Smooth muscle cell (in vitro differentiated cells): ENCODE measurements around the gene VPS13C. TPM values are rescaled to one million over a fixed set of nuclear protein-coding genes. Genes with fewer than 3 reads are reported as not detected.
A peak's percentile ranks its signal among the peaks of the same experiment; 100 is the strongest.

Experiments used
- DNase-seq: peaks from one replicate; lab custom pipeline; 2025; ENCODE audit not compliant: unreplicated experiment; lab: John Stamatoyannopoulos, UW
- H2AFZ ChIP-seq: fragments of 200-600 bp; sonication (generic); 2 replicates; pipeline ENCODE4 v1.6.0; 2016; ENCODE audit warnings: antibody characterized with exemption, low read depth, mild to moderate bottlenecking
- H3F3A ChIP-seq: fragments of 200-600 bp; sonication (generic); 2 replicates; pipeline ENCODE4 v1.6.0; 2017; ENCODE audit warnings: antibody characterized with exemption, low read depth
- H3K27ac ChIP-seq: fragments of 200-600 bp; sonication (generic); 2 replicates; pipeline ENCODE4 v1.5.1; 2016; ENCODE audit warnings: low read depth, mild to moderate bottlenecking
- H3K27me3 ChIP-seq: fragments of 200-600 bp; sonication (generic); 2 replicates; pipeline ENCODE4 v1.6.1; 2016; ENCODE audit warnings: low read depth, mild to moderate bottlenecking
- H3K36me3 ChIP-seq: fragments of 200-600 bp; sonication (generic); 2 replicates; pipeline ENCODE4 v1.5.1; 2016; ENCODE audit warnings: low read depth
- H3K4me1 ChIP-seq: fragments of 200-600 bp; sonication (generic); 2 replicates; pipeline ENCODE4 v1.5.1; 2016; ENCODE audit warnings: low read depth
- H3K4me2 ChIP-seq: fragments of 200-600 bp; sonication (generic); 2 replicates; pipeline ENCODE4 v1.6.0; 2016; ENCODE audit warnings: mild to moderate bottlenecking
- H3K4me3 ChIP-seq: fragments of 200-600 bp; sonication (generic); 2 replicates; pipeline ENCODE4 v1.5.1; 2016; ENCODE audit warnings: mild to moderate bottlenecking
- H3K79me2 ChIP-seq: fragments of 200-600 bp; sonication (generic); 2 replicates; pipeline ENCODE4 v1.6.0; 2016; ENCODE audit warnings: low read depth, mild to moderate bottlenecking
- H3K9ac ChIP-seq: fragments of 200-600 bp; sonication (generic); 2 replicates; pipeline ENCODE4 v1.6.0; 2016; ENCODE audit warnings: low read depth
- H3K9me3 ChIP-seq: fragments of 200-600 bp; sonication (generic); replicated peaks from 2 replicates; pipeline ENCODE4 v1.5.1; 2016; ENCODE audit warnings: low read depth
- H4K20me1 ChIP-seq: fragments of 200-600 bp; sonication (generic); 2 replicates; pipeline ENCODE4 v1.6.0; 2016; ENCODE audit warnings: low read depth
- CTCF ChIP-seq: fragments of 200-600 bp; sonication (generic); IDR thresholded peaks from 2 replicates; pipeline ENCODE4 v1.5.1; 2017; ENCODE audit warnings: borderline replicate concordance, mild to moderate bottlenecking, antibody characterized with exemption; ENCODE audit not compliant: insufficient read depth, poor library complexity, severe bottlenecking
- WGBS: methylation state at CpG from one replicate; pipeline ENCODE4 v1.1.7; 2016; ENCODE audit warnings: low lambda C conversion rate; 5-methylcytosine and 5-hydroxymethylcytosine counted together
- polyA plus RNA-seq: library from polyadenylated mRNA; unstranded; fragments of >200 nt; fragmentation: Nextera tagmentation; extraction: Ambion mirVana; gene quantifications from 2 replicates; pipeline ENCODE4 v1.2.1, GENCODE V29; 2016
- total RNA-seq: library from RNA; depleted of rRNA; stranded (reverse); fragments of >200 nt; gene quantifications from 2 replicates; pipeline ENCODE4 v1.2.3, GENCODE V29; 2014

The VPS13C gene
- total and polyA plus RNA-seq, 2 experiments from 2014 or later, result 2.8 to 33.8 TPM

GRCh38 chr15:62104401-62104800 is 44.2 kb upstream of the VPS13C start:
- no peak overlapping the region for H3K27ac ChIP-seq
- DNase-seq, result no peak
- 74% methylated on average over 3 of the region's 3 CpGs for WGBS
- H2AFZ ChIP-seq, result no peak overlapping the region
- no peak for TF ChIP-seq CTCF
- no peaks in the 10 kb centered on the region for H3K79me2 ChIP-seq
- H3K36me3 ChIP-seq, result no peaks in the 10 kb centered on the region
- H3K4me2 ChIP-seq, result no peak overlapping the region
- H3K9me3 ChIP-seq, result no peaks in the 10 kb centered on the region
- peaks cover 5% of the 10 kb centered on the region for H3K4me1 ChIP-seq
- H3K9ac ChIP-seq, result no peak overlapping the region
- no peaks in the 10 kb centered on the region for H3K27me3 ChIP-seq
- no peaks in the 10 kb centered on the region for H4K20me1 ChIP-seq
- H3K4me3 ChIP-seq, result no peak overlapping the region
- H3F3A ChIP-seq, result no peaks in the 10 kb centered on the region

GRCh38 chr15:62103431-62103830 is 43.2 kb upstream of the VPS13C start:
- no peaks in the 10 kb centered on the region for H3K9me3 ChIP-seq
- H4K20me1 ChIP-seq, result no peaks in the 10 kb centered on the region
- H3F3A ChIP-seq, result no peaks in the 10 kb centered on the region
- WGBS, result 81% methylated on average over 7 of the region's 7 CpGs
- H3K9ac ChIP-seq, result no peak overlapping the region
- H3K4me3 ChIP-seq, result no peak overlapping the region
- H3K4me2 ChIP-seq, result no peak overlapping the region
- H3K27ac ChIP-seq, result no peak overlapping the region
- H3K79me2 ChIP-seq, result no peaks in the 10 kb centered on the region
- H3K27me3 ChIP-seq, result no peaks in the 10 kb centered on the region
- H3K4me1 ChIP-seq, result peaks cover 5% of the 10 kb centered on the region
- H2AFZ ChIP-seq, result no peak overlapping the region
- TF ChIP-seq CTCF, result no peak
- no peaks in the 10 kb centered on the region for H3K36me3 ChIP-seq
- DNase-seq, result no peak

GRCh38 chr15:62099094-62099601 is 38.9 kb upstream of the VPS13C start:
- no peaks in the 10 kb centered on the region for H3K9me3 ChIP-seq
- no peak for DNase-seq
- H3K4me3 ChIP-seq, result no peak overlapping the region
- no peaks in the 10 kb centered on the region for H4K20me1 ChIP-seq
- peak overlapping the region; percentile 3 for H2AFZ ChIP-seq
- H3K9ac ChIP-seq, result peak overlapping the region; percentile 24
- H3K36me3 ChIP-seq, result no peaks in the 10 kb centered on the region
- H3K4me1 ChIP-seq, result no peaks in the 10 kb centered on the region
- 30% methylated on average over 7 of the region's 7 CpGs for WGBS
- no peaks in the 10 kb centered on the region for H3K27me3 ChIP-seq
- H3K4me2 ChIP-seq, result peak overlapping the region; percentile 42
- H3F3A ChIP-seq, result no peaks in the 10 kb centered on the region
- H3K79me2 ChIP-seq, result no peaks in the 10 kb centered on the region
- no peak for TF ChIP-seq CTCF
- H3K27ac ChIP-seq, result peak overlapping the region; percentile 78

- Histone ChIP-seq H3K9me3 (no peaks in the 10 kb centered on the region), H3K4me1 (no peaks in the 10 kb centered on the region), H3K79me2 (no peaks in the 10 kb centered on the region), H3K27ac (no peak overlapping the region), H3K36me3 (no peaks in the 10 kb centered on the region), H3F3A (no peaks in the 10 kb centered on the region), H4K20me1 (no peaks in the 10 kb centered on the region), H3K27me3 (no peaks in the 10 kb centered on the region), H3K4me3 (no peak overlapping the region), H3K9ac (no peak overlapping the region), H3K4me2 (no peak overlapping the region), H2AFZ (peak overlapping the region; percentile 32)
- no peak for TF ChIP-seq CTCF
- no peak for DNase-seq
- 52% methylated on average over 7 of the region's 7 CpGs for WGBS
These were observed 34.1 kb upstream of the VPS13C start for GRCh38 chr15:62094388-62094787.
